ENCODE data around the gene SNAI3.

DNA sequence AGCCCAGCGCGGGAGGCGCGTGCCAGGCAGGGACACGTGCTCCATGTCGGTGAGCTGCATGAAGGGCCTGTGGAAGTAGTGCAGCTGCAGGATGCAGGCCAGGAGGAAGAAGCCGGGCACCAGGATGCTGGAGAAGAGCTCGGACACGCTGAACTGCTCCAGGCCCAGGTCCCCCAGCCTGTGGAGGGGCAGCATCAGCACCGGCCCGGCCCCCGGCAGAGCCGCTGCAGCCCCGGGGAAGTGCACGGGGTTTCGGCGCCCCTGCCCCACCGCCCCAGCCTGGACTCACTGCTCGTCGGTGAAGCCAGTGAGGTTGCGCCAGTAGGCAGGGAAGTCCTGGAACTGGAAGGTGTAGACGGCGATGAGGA is 48.0 kb upstream of the SNAI3 start:
- TF ChIP-seq, protein P1, sequence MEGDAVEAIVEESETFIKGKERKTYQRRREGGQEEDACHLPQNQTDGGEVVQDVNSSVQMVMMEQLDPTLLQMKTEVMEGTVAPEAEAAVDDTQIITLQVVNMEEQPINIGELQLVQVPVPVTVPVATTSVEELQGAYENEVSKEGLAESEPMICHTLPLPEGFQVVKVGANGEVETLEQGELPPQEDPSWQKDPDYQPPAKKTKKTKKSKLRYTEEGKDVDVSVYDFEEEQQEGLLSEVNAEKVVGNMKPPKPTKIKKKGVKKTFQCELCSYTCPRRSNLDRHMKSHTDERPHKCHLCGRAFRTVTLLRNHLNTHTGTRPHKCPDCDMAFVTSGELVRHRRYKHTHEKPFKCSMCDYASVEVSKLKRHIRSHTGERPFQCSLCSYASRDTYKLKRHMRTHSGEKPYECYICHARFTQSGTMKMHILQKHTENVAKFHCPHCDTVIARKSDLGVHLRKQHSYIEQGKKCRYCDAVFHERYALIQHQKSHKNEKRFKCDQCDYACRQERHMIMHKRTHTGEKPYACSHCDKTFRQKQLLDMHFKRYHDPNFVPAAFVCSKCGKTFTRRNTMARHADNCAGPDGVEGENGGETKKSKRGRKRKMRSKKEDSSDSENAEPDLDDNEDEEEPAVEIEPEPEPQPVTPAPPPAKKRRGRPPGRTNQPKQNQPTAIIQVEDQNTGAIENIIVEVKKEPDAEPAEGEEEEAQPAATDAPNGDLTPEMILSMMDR (IDR thresholded peaks at IDR 0.05) = no peak
- no peak for TF ChIP-seq POLR2A (IDR thresholded peaks at IDR 0.05)

Data from esophagus squamous epithelium (tissue), 4 donors.